ENCODE results near the gene WDR48. TPM values are rescaled to one million over a fixed set of nuclear protein-coding genes. Genes with fewer than 3 reads are reported as not detected.

Gene WDR48
- total RNA-seq, 4 donors from 2014 or later: 49.8 to 83.2 (median 69.3) TPM

- Histone ChIP-seq H3K27me3 (no peaks in the 10 kb centered on the region), H3K4me1 (peaks cover 35 to 37% of the 10 kb centered on the region in 2 donors), H3K4me3 (replicated peaks in 1 of 3) (peak overlapping the region in 2 of 3 donors; percentile 82 to 88), H3K27ac (peak overlapping the region in 2 of 3 donors; percentile 74 to 91), H3K36me3 (no peaks in the 10 kb centered on the region), H3K9me3 (no peaks in the 10 kb centered on the region)
- 28 to 58% methylated on average over 2 of the region's 2 CpGs for WGBS, 2 donors
- no peak for TF ChIP-seq POLR2A (IDR thresholded peaks at IDR 0.05)
- TF ChIP-seq CTCF (IDR thresholded peaks at IDR 0.05): no peak
- intact Hi-C loops (cut with DNase I): no loop called here
- DNase-seq: no peak
Observed at GRCh38 chr3:39108200-39108710, 56.4 kb downstream of the WDR48 start.

GRCh38 chr3:39109086-39109485, 57.3 kb downstream of the WDR48 start:
- no peak for DNase-seq
- 92 to 95% methylated on average over 5 of the region's 5 CpGs for WGBS, 2 donors
- peaks cover 29 to 31% of the 10 kb centered on the region in 2 donors for H3K4me1 ChIP-seq
- H3K9me3 ChIP-seq: no peaks in the 10 kb centered on the region
- no peak overlapping the region for H3K27ac ChIP-seq
- intact Hi-C loops (cut with DNase I): no loop called here
- TF ChIP-seq CTCF (IDR thresholded peaks at IDR 0.05): no peak
- no peak for TF ChIP-seq POLR2A (IDR thresholded peaks at IDR 0.05)
- no peak overlapping the region for H3K4me3 ChIP-seq (replicated peaks in 1 of 3)
- H3K27me3 ChIP-seq: no peaks in the 10 kb centered on the region
- H3K36me3 ChIP-seq: no peaks in the 10 kb centered on the region

DNA sequence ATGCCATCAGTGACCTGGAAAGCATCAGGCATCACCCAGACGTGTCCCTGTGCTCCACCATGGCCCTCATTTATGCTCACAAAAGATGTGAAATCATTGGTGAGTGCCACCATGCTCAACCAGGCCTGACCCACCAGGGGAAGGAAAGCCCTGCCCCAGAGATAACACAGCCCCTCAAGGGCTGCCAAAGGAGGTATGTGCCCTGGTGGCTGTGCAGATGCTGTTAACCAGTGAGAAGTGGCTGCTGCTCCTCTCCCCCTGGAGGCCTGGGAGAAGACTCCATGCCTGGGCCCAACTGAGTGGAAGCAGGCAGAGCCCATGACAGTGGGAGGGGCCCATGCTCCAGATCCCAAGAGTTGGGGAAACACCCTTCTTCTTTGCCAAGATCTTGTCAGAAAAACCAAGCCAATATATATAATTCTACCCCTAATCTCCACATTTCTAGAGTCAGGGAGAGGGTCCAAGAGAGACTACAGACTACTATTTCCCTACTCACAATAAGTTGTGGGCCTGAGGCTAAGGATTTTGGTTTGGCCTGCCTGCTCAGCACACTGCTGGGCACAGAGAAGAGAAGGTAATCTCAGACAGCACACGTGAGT, 58.3 kb downstream of the WDR48 start:
- DNase-seq: no peak
- no peaks in the 10 kb centered on the region for H3K36me3 ChIP-seq
- H3K9me3 ChIP-seq: no peaks in the 10 kb centered on the region
- intact Hi-C loops (cut with DNase I): no loop called here
- H3K27ac ChIP-seq: no peak overlapping the region
- H3K27me3 ChIP-seq: no peaks in the 10 kb centered on the region
- 46 to 100% methylated on average over 1 to 2 of the region's 2 CpGs for WGBS, 2 donors
- H3K4me3 ChIP-seq (replicated peaks in 1 of 3): no peak overlapping the region
- TF ChIP-seq CTCF (IDR thresholded peaks at IDR 0.05): no peak
- TF ChIP-seq POLR2A (IDR thresholded peaks at IDR 0.05): no peak
- H3K4me1 ChIP-seq: peaks cover 18 to 21% of the 10 kb centered on the region in 2 donors

DNA sequence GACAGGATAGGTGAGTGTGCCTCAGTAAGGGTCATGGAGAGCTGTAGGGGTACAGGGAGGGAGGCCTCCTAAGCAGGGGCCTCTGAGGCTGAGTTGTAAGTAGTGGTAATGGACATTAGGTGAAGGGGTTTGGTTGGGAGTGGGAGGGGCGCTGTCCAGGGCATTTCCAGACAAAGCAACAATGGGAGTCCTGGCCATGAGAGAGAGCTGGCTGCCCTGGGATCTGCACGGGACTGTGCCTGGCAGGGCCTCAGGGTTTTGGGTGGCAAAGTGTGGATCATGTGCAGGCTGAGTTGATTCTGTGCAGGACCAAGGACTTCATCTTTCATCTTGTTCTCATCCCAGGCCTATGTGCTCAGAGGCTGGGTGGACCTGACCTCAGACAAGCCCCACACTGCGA, 60.3 kb downstream of the WDR48 start:
- H3K27me3 ChIP-seq: no peaks in the 10 kb centered on the region
- no peaks in the 10 kb centered on the region for H3K9me3 ChIP-seq
- TF ChIP-seq CTCF (IDR thresholded peaks at IDR 0.05) (no peak), POLR2A (IDR thresholded peaks at IDR 0.05) (no peak)
- DNase-seq: no peak
- no peak overlapping the region for H3K27ac ChIP-seq
- H3K36me3 ChIP-seq: no peaks in the 10 kb centered on the region
- H3K4me3 ChIP-seq (replicated peaks in 1 of 3): no peak overlapping the region
- H3K4me1 ChIP-seq: peaks cover 6% of the 10 kb centered on the region in 2 donors
- intact Hi-C loops (cut with DNase I): no loop called here
- WGBS, 2 donors: 92 to 100% methylated on average over 3 of the region's 3 CpGs

DNA sequence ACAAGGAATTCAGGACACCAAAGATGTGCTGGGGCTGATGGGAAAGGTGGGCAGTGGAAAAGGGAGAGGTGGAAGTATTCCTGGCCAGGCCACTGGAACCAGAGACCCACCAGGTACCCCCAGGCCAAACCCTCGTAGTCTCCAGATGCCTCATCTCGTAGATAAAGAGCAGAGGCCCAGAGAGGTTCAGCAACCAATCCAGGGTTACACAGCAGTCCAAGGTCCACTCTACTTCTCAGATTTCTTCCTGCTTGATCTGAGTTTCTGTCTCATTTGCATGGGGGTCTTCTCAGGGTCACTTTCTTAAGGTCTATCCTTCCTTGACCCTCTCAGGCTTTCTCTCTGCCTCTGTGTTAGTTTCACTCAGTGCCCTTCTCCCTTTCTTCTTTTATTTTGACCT, 60.7 kb downstream of the WDR48 start:
- 95 to 100% methylated on average over 2 of the region's 2 CpGs for WGBS, 2 donors
- no peak for DNase-seq
- H3K36me3 ChIP-seq: no peaks in the 10 kb centered on the region
- H3K9me3 ChIP-seq: no peaks in the 10 kb centered on the region
- H3K4me3 ChIP-seq (replicated peaks in 1 of 3): no peak overlapping the region
- H3K4me1 ChIP-seq: peaks cover 6% of the 10 kb centered on the region in 2 donors
- TF ChIP-seq POLR2A (IDR thresholded peaks at IDR 0.05) (no peak), CTCF (IDR thresholded peaks at IDR 0.05) (no peak)
- no peaks in the 10 kb centered on the region for H3K27me3 ChIP-seq
- H3K27ac ChIP-seq: no peak overlapping the region
- intact Hi-C loops (cut with DNase I): no loop called here

All from thyroid gland (tissue), 4 donors.